K562 (cell line): ENCODE data around the gene VWA3A. TPM values are rescaled to one million over a fixed set of nuclear protein-coding genes. Genes with fewer than 3 reads are reported as not detected.

Source experiments
- BACH1 ChIP-seq: fragments of 200-800 bp; sonication (Bioruptor generic); IDR thresholded peaks from 2 replicates; pipeline ENCODE4 v1.6.1; 2016; ENCODE audit warnings: missing genetic modification characterization, missing compliant biosample characterization
- BRF2 ChIP-seq: IDR thresholded peaks from 3 replicates; pipeline ENCODE4 v1.6.1; 2011; ENCODE audit warnings: borderline replicate concordance, mild to moderate bottlenecking; ENCODE audit not compliant: insufficient read length, insufficient read depth
- CCNT2 ChIP-seq: IDR thresholded peaks from 2 replicates; pipeline ENCODE4 v1.6.1; 2011; ENCODE audit warnings: borderline replicate concordance, low read depth, mild to moderate bottlenecking, moderate library complexity, mixed read lengths, low read length; ENCODE audit not compliant: insufficient read length; ENCODE audit errors: extremely low read depth
- EP400 ChIP-seq: fragments of 450-650 bp; IDR thresholded peaks from 2 replicates; pipeline ENCODE4 v1.6.1; 2017; ENCODE audit warnings: antibody characterized with exemption, mild to moderate bottlenecking, moderate library complexity
- ETS2 ChIP-seq: IDR thresholded peaks from 2 replicates; pipeline ENCODE4 v1.6.1; 2016; ENCODE audit warnings: borderline replicate concordance, missing genetic modification characterization, mild to moderate bottlenecking, moderate library complexity, missing compliant biosample characterization; ENCODE audit not compliant: poor library complexity, severe bottlenecking
- HIVEP1 ChIP-seq: fragments of 250-450 bp; sonication (Bioruptor Pico); IDR thresholded peaks from 2 replicates; pipeline ENCODE4 v1.4.0; 2020; ENCODE audit warnings: mild to moderate bottlenecking
- HNRNPL ChIP-seq: fragments of 200-400 bp; formaldehyde crosslinking; IDR thresholded peaks from 2 replicates; pipeline ENCODE4 v1.6.1; 2017; ENCODE audit warnings: low read depth, mild to moderate bottlenecking, low read length
- JUNB ChIP-seq: fragments of 450-650 bp; formaldehyde crosslinking; conservative IDR thresholded peaks from 2 replicates; pipeline ENCODE4 v1.4.0; 2020; ENCODE audit warnings: mild to moderate bottlenecking
- MNT ChIP-seq, 2 experiments: fragments of 450-650 bp; conservative IDR thresholded peaks; 2 replicates each; pipeline ENCODE4 v1.6.1; 2017; ENCODE audit warnings: mild to moderate bottlenecking in 2 of 2, moderate library complexity in 2 of 2
- PHB ChIP-seq: fragments of 250-450 bp; sonication (Bioruptor Pico); IDR thresholded peaks from 2 replicates; pipeline ENCODE4 v1.5.0; 2021
- PHF21A ChIP-seq: fragments of 450-650 bp; IDR thresholded peaks from 2 replicates; pipeline ENCODE4 v1.6.1; 2017; ENCODE audit warnings: low read depth, borderline replicate concordance
- POLR2AphosphoS2 ChIP-seq: IDR thresholded peaks from 2 replicates; pipeline ENCODE4 v1.6.1; 2012; ENCODE audit warnings: low read length, improper control_type of control experiment
- RBM25 ChIP-seq: fragments of 200-400 bp; formaldehyde crosslinking; IDR thresholded peaks from 2 replicates; pipeline ENCODE4 v1.6.1; 2018; ENCODE audit warnings: low read length, low read depth, moderate library complexity; ENCODE audit not compliant: severe bottlenecking
- SLC30A9 ChIP-seq: fragments of 250-450 bp; sonication (Bioruptor Pico); IDR thresholded peaks from 2 replicates; pipeline ENCODE4 v1.8.0; 2022; ENCODE audit warnings: mild to moderate bottlenecking, moderate library complexity
- SP1 ChIP-seq: sonication (generic); formaldehyde crosslinking; IDR thresholded peaks from 2 replicates; pipeline ENCODE4 v1.8.1; 2022; ENCODE audit warnings: mild to moderate bottlenecking, missing genetic modification reagents
- TCF3 ChIP-seq: sonication (generic); formaldehyde crosslinking; IDR thresholded peaks from 2 replicates; pipeline ENCODE4 v1.4.0; 2020; ENCODE audit warnings: mild to moderate bottlenecking, missing genetic modification reagents
- TEAD2 ChIP-seq: fragments of 450-650 bp; IDR thresholded peaks from 2 replicates; pipeline ENCODE4 v1.6.1; 2016; ENCODE audit warnings: missing genetic modification characterization, control low read depth, missing compliant biosample characterization
- UBTF ChIP-seq, 2 experiments: IDR thresholded peaks; 2 replicates each; pipeline ENCODE4 v1.6.1; 2012; ENCODE audit warnings: improper control_type of control experiment in 2 of 2, low read depth in 2 of 2, low read length in 2 of 2, borderline replicate concordance in 1 of 2
- ZFP36 ChIP-seq: fragments of 150-350 bp; IDR thresholded peaks from 2 replicates; pipeline ENCODE4 v1.6.1; 2018; ENCODE audit warnings: low read length, low read depth; ENCODE audit not compliant: partially characterized antibody
- ZFPM2 ChIP-seq: fragments of 250-450 bp; sonication (Bioruptor Pico); IDR thresholded peaks from 2 replicates; pipeline ENCODE4 v1.5.1; 2022; ENCODE audit warnings: mild to moderate bottlenecking
- ZNF277 ChIP-seq: fragments of 250-450 bp; sonication (Bioruptor Pico); IDR thresholded peaks from 2 replicates; pipeline ENCODE4 v1.8.0; 2022; ENCODE audit warnings: inconsistent platforms, mild to moderate bottlenecking, moderate library complexity, borderline replicate concordance
- ZNF445 ChIP-seq: fragments of 250-450 bp; sonication (Bioruptor Pico); IDR thresholded peaks from 2 replicates; pipeline ENCODE4 v1.4.0; 2020; ENCODE audit warnings: low read depth, mild to moderate bottlenecking, moderate library complexity
- polyA plus RNA-seq, 8 experiments: library from polyadenylated mRNA; depleted of rRNA in 4 of 8; stranded (reverse) in 5 of 8; unstranded in 3 of 8; fragments of >200 nt; fragmentation: Nextera tagmentation in 2 of 8; fragmentation: Illumina TruSeq in 1 of 8; extraction: Ambion mirVana in 2 of 8; extraction: Trizol in 1 of 8; gene quantifications; 2 replicates each; pipeline versions ENCODE4 v1.2.1 to v1.2.3, GENCODE V29; 2011 to 2014; ENCODE audit warnings: inconsistent platforms in 1 of 8, missing spikeins in 1 of 8
- total RNA-seq, 7 experiments: library from RNA; depleted of rRNA in 6 of 7; stranded (reverse); fragments of >200 nt in 6 of 7; fragmentation: Illumina TruSeq in 2 of 7; extraction: Trizol in 2 of 7; gene quantifications; 2 replicates each; pipeline versions ENCODE4 v1.2.1 to v1.2.3, GENCODE V29; 2011 to 2021; ENCODE audit warnings: low replicate concordance in 1 of 7

VWA3A gene
- total and polyA plus RNA-seq, 9 of the 15 experiments (the other 6 are each of a cell fraction or from before 2014, with no cell fraction given): not detected

- TF ChIP-seq SP1 (CRISPR knock-in tag): peak; percentile 33; the same call in 1 of the 2 replicates
- no peak for TF ChIP-seq ZNF277 (CRISPR knock-in tag)
- no peak for TF ChIP-seq ZFPM2 (CRISPR knock-in tag)
- TF ChIP-seq PHF21A: no peak
- 0 out of 2 replicates have a peak, but pooled peaks have one; percentile 6 for TF ChIP-seq TEAD2 (tag)
- TF ChIP-seq HNRNPL: no peak
- TF ChIP-seq CCNT2: no peak
- no peak for TF ChIP-seq SLC30A9 (CRISPR knock-in tag)
- TF ChIP-seq BRF2: no peak
- TF ChIP-seq TCF3: no peak
- TF ChIP-seq HIVEP1 (CRISPR knock-in tag): no peak
- peak; percentile 10 to 68; a peak in 3 of 4 replicates for TF ChIP-seq MNT (conservative IDR thresholded peaks at IDR 0.05)
- TF ChIP-seq BACH1 (tag): no peak
- TF ChIP-seq PHB (CRISPR knock-in tag): no peak
- no peak for TF ChIP-seq RBM25
- TF ChIP-seq POLR2AphosphoS2: no peak
- TF ChIP-seq EP400: peak; percentile 37; the same call in 1 of the 2 replicates
- no peak for TF ChIP-seq ZNF445 (CRISPR knock-in tag)
- TF ChIP-seq ETS2 (tag): no peak
- TF ChIP-seq UBTF (IDR thresholded peaks at IDR 0.05; ENCODE audit: borderline replicate concordance in 1 of 2, low read depth in 2 of 2, low read length in 2 of 2): no peak
- TF ChIP-seq ZFP36: no peak
- TF ChIP-seq JUNB (CRISPR knock-in tag): no peak
These were observed 100.1 kb downstream of the VWA3A start (continued) for GRCh38 chr16:22192261-22193062.
